GM21619 (cell line): ENCODE data around the gene SLCO6A1.

ENCODE experiments used
- ATAC-seq: cut with Tn5 transposase; IDR thresholded peaks from one replicate; pipeline ENCODE4 v1.9.1; 2021; ENCODE audit not compliant: unreplicated experiment

The SLCO6A1 gene

DNA sequence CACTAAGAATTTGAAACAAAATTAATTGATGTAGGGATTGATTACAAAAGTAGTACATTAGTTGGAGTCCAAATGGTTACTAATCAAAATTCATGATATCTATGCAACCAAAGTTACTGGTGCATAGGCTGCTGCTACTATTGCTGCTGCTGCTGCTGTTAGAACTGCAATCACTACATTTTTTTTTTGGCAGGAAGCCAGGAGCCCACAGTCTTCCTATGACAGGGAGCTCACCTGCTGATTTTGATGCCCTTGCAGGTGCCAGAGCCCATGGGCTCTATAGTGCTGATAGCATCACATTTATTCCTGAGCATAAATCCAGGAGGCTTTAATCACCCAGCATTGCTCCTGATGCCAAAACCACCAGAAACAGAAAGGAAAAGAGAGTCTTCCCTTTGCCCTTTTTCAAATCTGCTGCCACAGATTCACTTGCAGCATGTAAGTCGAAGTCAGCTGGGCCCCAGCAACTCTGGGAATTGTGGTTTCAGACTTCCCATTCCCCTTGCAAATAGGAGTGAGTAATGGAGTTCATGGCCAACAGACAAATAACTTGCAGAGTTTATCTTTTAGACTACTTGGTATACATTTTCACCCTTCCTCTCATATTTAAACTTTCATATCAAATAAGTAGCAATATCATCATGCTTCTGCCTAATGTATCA is 17.6 kb downstream of the SLCO6A1 start:
- ATAC-seq, result no peak

DNA sequence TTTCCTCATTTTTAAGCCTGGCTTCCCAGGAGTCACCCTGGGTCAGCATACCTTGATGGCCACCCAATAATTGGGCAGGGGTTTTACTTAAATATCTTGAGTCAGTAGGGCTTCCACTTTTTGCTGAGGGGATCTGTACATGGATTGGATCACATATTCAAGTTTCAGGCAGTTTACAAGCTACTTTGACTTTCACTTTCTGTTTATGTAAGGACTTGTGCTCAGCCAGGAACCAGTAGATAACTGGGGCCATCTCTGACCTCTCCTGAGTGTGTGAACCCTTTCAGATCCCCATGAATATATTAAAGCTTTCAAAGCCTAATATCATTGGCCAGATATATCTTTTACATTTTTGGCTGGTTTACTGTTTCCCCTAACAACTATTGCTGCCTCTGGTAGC is 45.1 kb downstream of the SLCO6A1 start:
- peak; percentile 92 for ATAC-seq

GRCh38 chr5:102451082-102451481 is 47.7 kb downstream of the SLCO6A1 start:
- no peak for ATAC-seq

- peak; percentile 39 for ATAC-seq
These were observed 48.3 kb downstream of the SLCO6A1 start for GRCh38 chr5:102450313-102450990.

- no peak for ATAC-seq
These were observed 65.3 kb downstream of the SLCO6A1 start for GRCh38 chr5:102433473-102433872.

DNA sequence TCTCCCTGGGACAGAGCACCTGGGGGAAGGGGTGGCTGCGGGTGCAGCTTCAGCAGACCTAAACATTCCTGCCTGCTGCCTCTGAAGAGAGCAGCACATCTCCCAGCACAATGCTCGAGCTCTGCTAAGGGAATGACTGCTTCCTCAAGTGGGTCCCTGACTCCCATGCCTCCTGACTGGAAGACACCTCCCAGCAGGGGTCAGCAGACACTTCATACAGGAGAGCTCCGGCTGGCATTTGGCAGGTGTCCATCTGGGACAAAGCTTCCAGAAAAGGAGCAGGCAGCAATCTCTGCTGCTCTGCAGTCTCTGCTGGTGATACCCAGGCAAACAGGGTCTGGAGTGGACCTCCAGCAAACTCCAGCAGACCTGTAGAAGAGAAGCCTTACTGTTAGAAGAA is 77.2 kb downstream of the SLCO6A1 start:
- ATAC-seq, result no peak

DNA sequence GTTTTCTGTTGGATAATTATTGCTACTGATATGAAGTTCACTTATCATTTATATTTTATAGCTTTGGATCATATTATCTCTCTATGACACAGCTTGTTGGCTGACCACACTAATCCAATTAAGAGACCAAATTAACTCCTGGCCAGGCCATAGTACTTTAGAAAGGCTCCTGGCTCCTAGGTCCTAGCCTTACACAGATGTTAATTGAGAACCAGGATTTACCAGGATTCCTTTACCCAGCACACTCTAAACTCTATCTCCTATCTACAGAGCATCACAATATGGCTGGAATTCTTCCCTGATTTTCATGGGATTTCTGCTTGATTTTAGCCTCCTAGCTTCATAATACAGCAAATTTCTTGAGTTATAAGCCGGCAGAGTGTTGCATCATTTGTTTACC is 80.3 kb downstream of the SLCO6A1 start:
- no peak for ATAC-seq

- ATAC-seq, result no peak
These were observed 84.4 kb downstream of the SLCO6A1 start for GRCh38 chr5:102414448-102414847.

- no peak for ATAC-seq
These were observed 110.6 kb downstream of the SLCO6A1 start for GRCh38 chr5:102388235-102388634.

DNA sequence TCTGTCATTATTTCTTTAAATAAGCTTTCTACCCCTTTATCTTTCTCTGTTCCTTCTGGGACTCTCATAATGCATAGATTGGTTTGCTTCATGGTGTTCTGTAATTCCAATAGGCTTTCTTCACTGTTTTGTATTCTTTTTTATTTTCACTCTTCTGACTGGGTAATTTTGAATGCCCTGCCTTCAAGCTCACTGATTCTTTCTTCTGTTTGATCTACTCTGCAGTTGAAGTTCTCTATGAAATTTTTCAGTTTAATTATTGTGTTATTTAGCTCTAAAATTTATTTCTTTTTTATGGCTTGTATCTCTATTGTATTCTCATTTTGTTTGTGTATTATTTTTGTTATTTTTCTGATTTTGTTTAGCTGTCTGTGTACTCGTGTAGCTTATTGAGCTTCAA is 113.4 kb downstream of the SLCO6A1 start:
- ATAC-seq, result no peak

GRCh38 chr5:102380174-102380573 is 118.6 kb downstream of the SLCO6A1 start:
- ATAC-seq, result no peak

DNA sequence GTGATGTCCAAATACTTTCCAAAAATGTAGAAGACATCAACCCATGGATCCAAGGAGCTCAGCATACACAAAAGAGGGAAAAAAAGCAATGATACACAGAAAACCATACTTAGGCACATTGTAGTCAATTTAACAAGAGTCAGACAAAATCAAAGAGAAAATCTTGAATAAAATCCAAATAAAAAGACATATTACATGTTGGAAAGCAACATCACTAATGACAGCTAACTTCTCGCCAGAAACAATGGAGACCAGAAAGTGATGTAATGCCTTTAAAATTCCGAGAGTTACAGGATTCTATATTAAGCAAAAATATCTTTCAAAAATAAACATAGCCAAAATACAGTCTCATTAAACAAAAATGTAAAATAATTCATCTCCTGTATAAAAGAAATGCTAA is 122.9 kb downstream of the SLCO6A1 start:
- ATAC-seq, result no peak

DNA sequence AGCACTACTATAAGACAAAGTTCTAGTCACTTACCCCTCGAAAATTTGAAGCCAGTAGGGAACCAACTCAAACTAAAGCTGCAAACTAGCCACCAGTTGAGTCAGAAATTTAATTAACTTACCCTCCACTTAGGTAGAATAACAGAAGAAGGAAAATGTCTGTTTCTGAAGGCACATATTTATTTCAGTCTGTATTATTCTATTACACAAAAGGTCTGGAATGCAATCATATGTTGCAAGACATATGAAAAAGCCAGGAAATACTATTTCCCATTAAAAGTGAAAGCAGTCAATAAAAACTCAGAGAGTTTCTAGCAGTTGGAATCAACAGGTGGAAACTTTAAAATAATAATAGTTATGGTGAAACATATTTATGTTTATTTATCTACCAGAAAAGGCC is 123.5 kb downstream of the SLCO6A1 start:
- no peak for ATAC-seq

GRCh38 chr5:102368392-102368791 is 130.4 kb downstream of the SLCO6A1 start:
- ATAC-seq, result no peak

DNA sequence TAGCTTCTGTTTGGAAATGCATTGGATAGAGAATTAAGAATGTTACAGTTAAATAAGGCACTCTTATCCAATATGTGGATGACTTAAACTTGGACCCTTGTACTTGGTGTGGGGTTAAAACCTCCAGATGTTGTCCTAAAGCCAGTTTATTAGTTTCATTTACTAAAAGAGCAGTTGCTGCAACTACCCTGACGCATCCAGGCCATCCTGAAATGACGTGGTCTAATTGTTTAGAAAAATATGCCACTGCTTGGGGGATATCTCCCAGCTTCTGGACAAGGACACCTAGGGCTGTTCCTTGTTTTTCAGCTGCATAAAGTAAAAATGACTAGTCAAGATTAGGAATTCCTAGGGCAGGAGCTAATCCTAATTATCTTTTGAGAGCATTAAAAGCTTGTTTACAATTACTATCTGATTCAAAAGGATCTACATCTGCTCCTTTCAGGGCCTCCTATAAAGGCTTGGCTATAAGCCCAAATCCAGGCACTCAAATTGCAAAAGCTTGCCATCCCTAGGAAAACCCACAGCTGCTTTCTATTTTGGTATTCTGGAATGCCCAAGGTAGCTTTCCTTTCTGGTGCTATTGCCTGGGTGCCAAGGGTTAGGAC is 157.0 kb downstream of the SLCO6A1 start:
- no peak for ATAC-seq

GRCh38 chr5:102324714-102325113 is 174.1 kb downstream of the SLCO6A1 start:
- ATAC-seq, result no peak
